Measurements from ENCODE around the gene PIP5KL1. TPM values are rescaled to one million over a fixed set of nuclear protein-coding genes. Genes with fewer than 3 reads are reported as not detected.

PIP5KL1 gene
- total and polyA plus RNA-seq, 2 experiments from 2014 or later: 13.4 to 19.5 TPM

DNA sequence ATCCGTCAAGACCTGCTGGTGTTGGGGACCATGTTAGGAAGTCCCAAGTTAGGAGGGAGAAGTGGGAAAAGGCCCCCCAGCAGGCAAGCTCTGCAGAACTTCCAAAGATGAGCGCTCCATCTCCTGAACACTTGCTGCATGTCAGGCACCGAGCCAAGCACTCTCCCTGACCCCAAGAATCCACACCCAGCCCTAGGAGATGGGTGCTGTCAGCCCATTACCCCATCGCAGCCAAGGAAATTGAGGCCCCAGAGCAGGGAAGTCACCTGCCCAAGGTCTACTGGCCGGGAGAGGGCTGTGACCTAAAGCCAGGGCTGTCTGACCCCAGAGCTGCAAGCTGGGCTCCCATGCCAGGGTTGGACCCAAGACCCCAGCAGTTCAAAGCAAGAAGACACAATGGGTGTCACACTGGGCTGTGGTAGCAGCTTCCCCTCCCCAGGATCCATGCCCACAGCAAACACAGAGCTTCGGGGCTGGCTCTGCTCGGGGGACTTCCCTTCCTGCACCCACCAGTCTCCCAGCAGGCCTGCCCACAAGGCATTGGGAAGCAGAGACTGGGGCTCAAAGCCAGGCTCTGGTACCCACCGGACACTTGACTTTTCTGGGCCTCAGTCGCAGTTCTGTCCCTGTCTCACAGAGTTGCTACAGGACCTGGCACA lies 36.7 kb upstream of the PIP5KL1 start:
- DNase-seq (ENCODE audit: low spot score) (no peak), ATAC-seq (no peak)
- Mint-ChIP-seq H3K9me3 (no peaks in the 10 kb centered on the region), H3K27ac (peak overlapping the region; percentile 36; the same call in 1 of the 2 replicates), H3K36me3 (ENCODE audit: low read depth) (peaks cover 3% of the 10 kb centered on the region; the same call in 2 of the 3 replicates), H3K4me1 (peaks cover 85% of the 10 kb centered on the region), H3K4me3 (no peak overlapping the region), H3K27me3 (ENCODE audit: insufficient read depth, low read depth, poor library complexity) (peaks cover 24% of the 10 kb centered on the region)
- 0 out of 2 replicates have a peak, but pooled peaks cover 5% of the 10 kb centered on the region for H3F3A ChIP-seq (replicated peaks; ENCODE audit: low read depth)
- no peak overlapping the region for H2AFZ ChIP-seq
- no peaks in the 10 kb centered on the region for H3K27me3 ChIP-seq (ENCODE audit: insufficient read depth)
- peaks cover 98% of the 10 kb centered on the region for H3K79me2 ChIP-seq (replicated peaks; ENCODE audit: insufficient read depth)
- no peaks in the 10 kb centered on the region for H3K36me3 ChIP-seq (ENCODE audit: insufficient read depth)
- no peak overlapping the region for H3K4me2 ChIP-seq
- no peak overlapping the region for H3K27ac ChIP-seq (ENCODE audit: low read depth)
- TF ChIP-seq NANOG (IDR thresholded peaks at IDR 0.05; ENCODE audit: borderline replicate concordance) (no peak), POLR2AphosphoS5 (IDR thresholded peaks at IDR 0.05; ENCODE audit: low read depth) (no peak), STAT1 (IDR thresholded peaks at IDR 0.05; ENCODE audit: unreplicated experiment) (no peak), CREB1 (CRISPR knock-in tag; IDR thresholded peaks at IDR 0.05; ENCODE audit: low read depth) (no peak), ETS1 (IDR thresholded peaks at IDR 0.05) (no peak), ZNF331 (CRISPR knock-in tag; IDR thresholded peaks at IDR 0.05; ENCODE audit: low read depth) (no peak), JUNB (IDR thresholded peaks at IDR 0.05; ENCODE audit: unreplicated experiment) (no peak), ZNF114 (CRISPR knock-in tag; IDR thresholded peaks at IDR 0.05) (no peak), REST (IDR thresholded peaks at IDR 0.05; ENCODE audit: unreplicated experiment) (no peak), EZH2 (IDR thresholded peaks at IDR 0.05; ENCODE audit: low read depth, unreplicated experiment) (no peak), EZH2phosphoT487 (IDR thresholded peaks at IDR 0.05; ENCODE audit: unreplicated experiment) (no peak), CTCF (conservative IDR thresholded peaks at IDR 0.05; ENCODE audit: low read depth in 2 of 2) (no peak)
- TF ChIP-seq, protein P1, sequence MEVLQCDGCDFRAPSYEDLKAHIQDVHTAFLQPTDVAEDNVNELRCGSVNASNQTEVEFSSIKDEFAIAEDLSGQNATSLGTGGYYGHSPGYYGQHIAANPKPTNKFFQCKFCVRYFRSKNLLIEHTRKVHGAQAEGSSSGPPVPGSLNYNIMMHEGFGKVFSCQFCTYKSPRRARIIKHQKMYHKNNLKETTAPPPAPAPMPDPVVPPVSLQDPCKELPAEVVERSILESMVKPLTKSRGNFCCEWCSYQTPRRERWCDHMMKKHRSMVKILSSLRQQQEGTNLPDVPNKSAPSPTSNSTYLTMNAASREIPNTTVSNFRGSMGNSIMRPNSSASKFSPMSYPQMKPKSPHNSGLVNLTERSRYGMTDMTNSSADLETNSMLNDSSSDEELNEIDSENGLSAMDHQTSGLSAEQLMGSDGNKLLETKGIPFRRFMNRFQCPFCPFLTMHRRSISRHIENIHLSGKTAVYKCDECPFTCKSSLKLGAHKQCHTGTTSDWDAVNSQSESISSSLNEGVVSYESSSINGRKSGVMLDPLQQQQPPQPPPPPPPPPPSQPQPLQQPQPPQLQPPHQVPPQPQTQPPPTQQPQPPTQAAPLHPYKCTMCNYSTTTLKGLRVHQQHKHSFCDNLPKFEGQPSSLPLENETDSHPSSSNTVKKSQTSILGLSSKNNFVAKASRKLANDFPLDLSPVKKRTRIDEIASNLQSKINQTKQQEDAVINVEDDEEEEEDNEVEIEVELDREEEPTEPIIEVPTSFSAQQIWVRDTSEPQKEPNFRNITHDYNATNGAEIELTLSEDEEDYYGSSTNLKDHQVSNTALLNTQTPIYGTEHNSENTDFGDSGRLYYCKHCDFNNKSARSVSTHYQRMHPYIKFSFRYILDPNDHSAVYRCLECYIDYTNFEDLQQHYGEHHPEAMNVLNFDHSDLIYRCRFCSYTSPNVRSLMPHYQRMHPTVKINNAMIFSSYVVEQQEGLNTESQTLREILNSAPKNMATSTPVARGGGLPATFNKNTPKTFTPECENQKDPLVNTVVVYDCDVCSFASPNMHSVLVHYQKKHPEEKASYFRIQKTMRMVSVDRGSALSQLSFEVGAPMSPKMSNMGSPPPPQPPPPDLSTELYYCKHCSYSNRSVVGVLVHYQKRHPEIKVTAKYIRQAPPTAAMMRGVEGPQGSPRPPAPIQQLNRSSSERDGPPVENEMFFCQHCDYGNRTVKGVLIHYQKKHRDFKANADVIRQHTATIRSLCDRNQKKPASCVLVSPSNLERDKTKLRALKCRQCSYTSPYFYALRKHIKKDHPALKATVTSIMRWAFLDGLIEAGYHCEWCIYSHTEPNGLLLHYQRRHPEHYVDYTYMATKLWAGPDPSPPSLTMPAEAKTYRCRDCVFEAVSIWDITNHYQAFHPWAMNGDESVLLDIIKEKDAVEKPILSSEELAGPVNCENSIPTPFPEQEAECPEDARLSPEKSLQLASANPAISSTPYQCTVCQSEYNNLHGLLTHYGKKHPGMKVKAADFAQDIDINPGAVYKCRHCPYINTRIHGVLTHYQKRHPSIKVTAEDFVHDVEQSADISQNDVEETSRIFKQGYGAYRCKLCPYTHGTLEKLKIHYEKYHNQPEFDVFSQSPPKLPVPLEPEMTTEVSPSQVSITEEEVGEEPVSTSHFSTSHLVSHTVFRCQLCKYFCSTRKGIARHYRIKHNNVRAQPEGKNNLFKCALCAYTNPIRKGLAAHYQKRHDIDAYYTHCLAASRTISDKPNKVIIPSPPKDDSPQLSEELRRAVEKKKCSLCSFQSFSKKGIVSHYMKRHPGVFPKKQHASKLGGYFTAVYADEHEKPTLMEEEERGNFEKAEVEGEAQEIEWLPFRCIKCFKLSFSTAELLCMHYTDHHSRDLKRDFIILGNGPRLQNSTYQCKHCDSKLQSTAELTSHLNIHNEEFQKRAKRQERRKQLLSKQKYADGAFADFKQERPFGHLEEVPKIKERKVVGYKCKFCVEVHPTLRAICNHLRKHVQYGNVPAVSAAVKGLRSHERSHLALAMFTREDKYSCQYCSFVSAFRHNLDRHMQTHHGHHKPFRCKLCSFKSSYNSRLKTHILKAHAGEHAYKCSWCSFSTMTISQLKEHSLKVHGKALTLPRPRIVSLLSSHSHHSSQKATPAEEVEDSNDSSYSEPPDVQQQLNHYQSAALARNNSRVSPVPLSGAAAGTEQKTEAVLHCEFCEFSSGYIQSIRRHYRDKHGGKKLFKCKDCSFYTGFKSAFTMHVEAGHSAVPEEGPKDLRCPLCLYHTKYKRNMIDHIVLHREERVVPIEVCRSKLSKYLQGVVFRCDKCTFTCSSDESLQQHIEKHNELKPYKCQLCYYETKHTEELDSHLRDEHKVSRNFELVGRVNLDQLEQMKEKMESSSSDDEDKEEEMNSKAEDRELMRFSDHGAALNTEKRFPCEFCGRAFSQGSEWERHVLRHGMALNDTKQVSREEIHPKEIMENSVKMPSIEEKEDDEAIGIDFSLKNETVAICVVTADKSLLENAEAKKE (CRISPR knock-in tag; IDR thresholded peaks at IDR 0.05): no peak
- H3K4me1 ChIP-seq (ENCODE audit: insufficient read depth): peaks cover 38% of the 10 kb centered on the region
- H4K20me1 ChIP-seq (replicated peaks; ENCODE audit: insufficient read depth): peaks cover 23% of the 10 kb centered on the region
- H3K9me2 ChIP-seq (ENCODE audit: insufficient read depth): no peaks in the 10 kb centered on the region
- H3K4me3 ChIP-seq: no peak overlapping the region
